ENCODE data around the gene VSTM2B. TPM values are rescaled to one million over a fixed set of nuclear protein-coding genes. Genes with fewer than 3 reads are reported as not detected.

VSTM2B gene
- total and polyA plus RNA-seq, 4 donors = not detected

DNA sequence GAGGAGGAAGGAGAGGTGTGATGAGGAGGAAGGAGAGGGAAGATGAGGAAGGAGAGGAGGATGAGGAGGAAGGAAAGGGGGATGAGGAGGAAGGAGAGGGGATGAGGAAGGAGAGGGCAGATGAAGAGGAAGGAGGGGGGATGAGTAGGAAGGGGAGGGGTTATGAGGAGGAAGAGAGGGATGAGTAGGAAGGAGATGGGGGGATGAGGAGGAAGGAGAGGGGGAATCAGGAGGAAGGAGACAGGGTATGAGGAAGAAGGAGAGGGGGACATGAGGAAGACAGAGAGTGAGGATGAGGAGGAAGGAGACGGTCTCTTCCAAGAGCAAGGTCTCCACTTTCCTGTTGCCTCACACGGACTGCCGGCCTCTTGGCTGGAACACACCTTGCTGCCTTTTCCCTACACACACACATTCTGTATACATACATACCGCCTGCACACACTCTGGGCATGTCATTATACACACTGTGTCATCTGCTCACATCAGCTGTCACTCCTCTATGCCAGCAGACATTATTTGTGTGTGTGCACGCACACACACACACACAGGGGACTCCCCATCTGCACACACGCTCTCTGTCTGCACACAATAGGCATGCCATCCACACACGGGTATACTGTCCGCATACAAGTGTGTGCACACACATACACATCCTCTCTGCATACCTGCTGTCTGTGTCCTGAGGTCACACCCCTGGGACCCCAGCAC lies 11.1 kb upstream of the VSTM2B start:
- H3K4me1 ChIP-seq (ENCODE audit: control insufficient read depth in 4 of 4, insufficient read depth in 4 of 4, low read length in 3 of 4) = no peaks in the 10 kb centered on the region
- H3K4me3 ChIP-seq (ENCODE audit: low read depth in 1 of 3, low read length in 3 of 3) = no peak overlapping the region
- H3K9ac ChIP-seq (ENCODE audit: low read depth in 1 of 2, low read length in 2 of 2) = no peak overlapping the region
- no peak for DNase-seq (ENCODE audit: low spot score)
- TF ChIP-seq, protein P1, sequence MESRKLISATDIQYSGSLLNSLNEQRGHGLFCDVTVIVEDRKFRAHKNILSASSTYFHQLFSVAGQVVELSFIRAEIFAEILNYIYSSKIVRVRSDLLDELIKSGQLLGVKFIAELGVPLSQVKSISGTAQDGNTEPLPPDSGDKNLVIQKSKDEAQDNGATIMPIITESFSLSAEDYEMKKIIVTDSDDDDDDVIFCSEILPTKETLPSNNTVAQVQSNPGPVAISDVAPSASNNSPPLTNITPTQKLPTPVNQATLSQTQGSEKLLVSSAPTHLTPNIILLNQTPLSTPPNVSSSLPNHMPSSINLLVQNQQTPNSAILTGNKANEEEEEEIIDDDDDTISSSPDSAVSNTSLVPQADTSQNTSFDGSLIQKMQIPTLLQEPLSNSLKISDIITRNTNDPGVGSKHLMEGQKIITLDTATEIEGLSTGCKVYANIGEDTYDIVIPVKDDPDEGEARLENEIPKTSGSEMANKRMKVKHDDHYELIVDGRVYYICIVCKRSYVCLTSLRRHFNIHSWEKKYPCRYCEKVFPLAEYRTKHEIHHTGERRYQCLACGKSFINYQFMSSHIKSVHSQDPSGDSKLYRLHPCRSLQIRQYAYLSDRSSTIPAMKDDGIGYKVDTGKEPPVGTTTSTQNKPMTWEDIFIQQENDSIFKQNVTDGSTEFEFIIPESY (IDR thresholded peaks at IDR 0.05) = no peak
- TF ChIP-seq FOXA1 (IDR thresholded peaks at IDR 0.05) = no peak
- TF ChIP-seq FOXA2 (IDR thresholded peaks at IDR 0.05) = no peak
- TF ChIP-seq JUND (IDR thresholded peaks at IDR 0.05) = no peak
- no peak for TF ChIP-seq RAD21 (IDR thresholded peaks at IDR 0.05)
- TF ChIP-seq NR2F2 (IDR thresholded peaks at IDR 0.05) = no peak
- TF ChIP-seq, protein P2, sequence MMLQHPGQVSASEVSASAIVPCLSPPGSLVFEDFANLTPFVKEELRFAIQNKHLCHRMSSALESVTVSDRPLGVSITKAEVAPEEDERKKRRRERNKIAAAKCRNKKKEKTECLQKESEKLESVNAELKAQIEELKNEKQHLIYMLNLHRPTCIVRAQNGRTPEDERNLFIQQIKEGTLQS (IDR thresholded peaks at IDR 0.05) = no peak
- no peak for TF ChIP-seq EGR1 (IDR thresholded peaks at IDR 0.05; ENCODE audit: low read depth in 2 of 2)
- no peak for TF ChIP-seq YY1 (IDR thresholded peaks at IDR 0.05)
- no peak for TF ChIP-seq HNF4G (IDR thresholded peaks at IDR 0.05)
- peaks cover 0 to 4% (median 0%) of the 10 kb centered on the region in 4 donors for H3K27me3 ChIP-seq (ENCODE audit: control insufficient read depth in 4 of 4, insufficient read depth in 4 of 4, low read length in 3 of 4)
- 75% methylated on average over 8 of the region's 8 CpGs for WGBS
- H3K36me3 ChIP-seq (ENCODE audit: control insufficient read depth in 4 of 4, insufficient read depth in 3 of 4, low read depth in 1 of 4, low read length in 3 of 4) = no peaks in the 10 kb centered on the region
- no peaks in the 10 kb centered on the region for H3K9me3 ChIP-seq (ENCODE audit: control insufficient read depth in 4 of 4, low read length in 3 of 4)
- H3K27ac ChIP-seq (ENCODE audit: low read depth in 1 of 2, low read length in 2 of 2) = no peak overlapping the region

DNA sequence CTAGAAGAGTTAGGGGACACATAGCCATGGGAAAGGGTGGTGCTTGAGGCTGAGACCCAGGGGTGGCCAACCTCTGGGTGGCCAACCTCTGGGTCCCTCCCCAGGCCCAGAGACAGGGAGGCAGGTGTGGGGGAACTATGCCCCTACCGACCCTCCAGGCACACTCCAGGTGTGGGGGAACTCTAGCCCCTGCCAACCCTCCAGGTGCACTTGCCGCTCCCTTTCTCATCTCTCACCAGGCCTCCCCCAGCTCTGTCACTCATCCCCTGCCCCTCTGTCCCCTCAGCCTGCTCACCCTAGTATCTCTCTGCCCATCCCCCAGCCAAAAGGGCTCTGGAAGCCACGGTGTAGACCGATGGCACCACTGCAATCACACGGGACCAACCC lies 10.6 kb upstream of the VSTM2B start:
- no peak for TF ChIP-seq EGR1 (IDR thresholded peaks at IDR 0.05; ENCODE audit: low read depth in 2 of 2)
- TF ChIP-seq GABPA (IDR thresholded peaks at IDR 0.05 in 1 of 2, conservative IDR thresholded peaks at IDR 0.05 in 1 of 2) = no peak
- TF ChIP-seq RAD21 (IDR thresholded peaks at IDR 0.05) = no peak
- TF ChIP-seq, protein P3, sequence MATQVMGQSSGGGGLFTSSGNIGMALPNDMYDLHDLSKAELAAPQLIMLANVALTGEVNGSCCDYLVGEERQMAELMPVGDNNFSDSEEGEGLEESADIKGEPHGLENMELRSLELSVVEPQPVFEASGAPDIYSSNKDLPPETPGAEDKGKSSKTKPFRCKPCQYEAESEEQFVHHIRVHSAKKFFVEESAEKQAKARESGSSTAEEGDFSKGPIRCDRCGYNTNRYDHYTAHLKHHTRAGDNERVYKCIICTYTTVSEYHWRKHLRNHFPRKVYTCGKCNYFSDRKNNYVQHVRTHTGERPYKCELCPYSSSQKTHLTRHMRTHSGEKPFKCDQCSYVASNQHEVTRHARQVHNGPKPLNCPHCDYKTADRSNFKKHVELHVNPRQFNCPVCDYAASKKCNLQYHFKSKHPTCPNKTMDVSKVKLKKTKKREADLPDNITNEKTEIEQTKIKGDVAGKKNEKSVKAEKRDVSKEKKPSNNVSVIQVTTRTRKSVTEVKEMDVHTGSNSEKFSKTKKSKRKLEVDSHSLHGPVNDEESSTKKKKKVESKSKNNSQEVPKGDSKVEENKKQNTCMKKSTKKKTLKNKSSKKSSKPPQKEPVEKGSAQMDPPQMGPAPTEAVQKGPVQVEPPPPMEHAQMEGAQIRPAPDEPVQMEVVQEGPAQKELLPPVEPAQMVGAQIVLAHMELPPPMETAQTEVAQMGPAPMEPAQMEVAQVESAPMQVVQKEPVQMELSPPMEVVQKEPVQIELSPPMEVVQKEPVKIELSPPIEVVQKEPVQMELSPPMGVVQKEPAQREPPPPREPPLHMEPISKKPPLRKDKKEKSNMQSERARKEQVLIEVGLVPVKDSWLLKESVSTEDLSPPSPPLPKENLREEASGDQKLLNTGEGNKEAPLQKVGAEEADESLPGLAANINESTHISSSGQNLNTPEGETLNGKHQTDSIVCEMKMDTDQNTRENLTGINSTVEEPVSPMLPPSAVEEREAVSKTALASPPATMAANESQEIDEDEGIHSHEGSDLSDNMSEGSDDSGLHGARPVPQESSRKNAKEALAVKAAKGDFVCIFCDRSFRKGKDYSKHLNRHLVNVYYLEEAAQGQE (IDR thresholded peaks at IDR 0.05) = no peak
- Histone ChIP-seq H3K4me1 (ENCODE audit: control insufficient read depth in 4 of 4, insufficient read depth in 4 of 4, low read length in 3 of 4) (no peaks in the 10 kb centered on the region), H3K27me3 (ENCODE audit: control insufficient read depth in 4 of 4, insufficient read depth in 4 of 4, low read length in 3 of 4) (peaks cover 0 to 4% (median 0%) of the 10 kb centered on the region in 4 donors), H3K4me3 (ENCODE audit: low read depth in 1 of 3, low read length in 3 of 3) (no peak overlapping the region), H3K9ac (ENCODE audit: low read depth in 1 of 2, low read length in 2 of 2) (no peak overlapping the region), H3K36me3 (ENCODE audit: control insufficient read depth in 4 of 4, insufficient read depth in 3 of 4, low read depth in 1 of 4, low read length in 3 of 4) (no peaks in the 10 kb centered on the region), H3K9me3 (ENCODE audit: control insufficient read depth in 4 of 4, low read length in 3 of 4) (no peaks in the 10 kb centered on the region), H3K27ac (ENCODE audit: low read depth in 1 of 2, low read length in 2 of 2) (no peak overlapping the region)
- 63% methylated on average over 5 of the region's 5 CpGs for WGBS
- no peak for DNase-seq (ENCODE audit: low spot score)
